B cell (primary cell): ENCODE results near the gene CALD1. TPM values are rescaled to one million over a fixed set of nuclear protein-coding genes. Genes with fewer than 3 reads are reported as not detected.

Experiments used
- ATAC-seq: fragments of 200-7000 bp; cut with Tn5 transposase; one replicate; pipeline ENCODE4 v1.10.0; 2021; ENCODE audit warnings: low read depth, mild to moderate bottlenecking, moderate number of reproducible peaks, moderate library complexity
- CTCF ChIA-PET: fragments of 350-600 bp; sonication (Branson Sonifier 250); formaldehyde crosslinking; loops from one replicate; lab custom pipeline; 2021; ENCODE audit warnings: antibody characterized with exemption, inconsistent platforms; lab: Charles Lee
- POLR2A ChIA-PET: fragments of 350-600 bp; sonication (Branson Sonifier 250); formaldehyde crosslinking; loops from one replicate; lab custom pipeline; 2021; ENCODE audit warnings: antibody characterized with exemption; lab: Charles Lee
- DNase-seq: peaks from one replicate; pipeline ENCODE4 v3.0.0; 2013
- H2AFZ ChIP-seq: 2 replicates; pipeline ENCODE4 v1.6.1; 2012; ENCODE audit warnings: mild to moderate bottlenecking, low read depth, low read length; ENCODE audit not compliant: insufficient read depth, poor library complexity, severe bottlenecking
- H3K27ac ChIP-seq, 2 donors: 1 replicate in 1 of 2; 2 replicates in 1 of 2; pipeline ENCODE4 v1.5.1; 2012 to 2013; ENCODE audit warnings: low read length in 2 of 2, mild to moderate bottlenecking in 2 of 2, moderate library complexity in 1 of 2
- H3K27me3 ChIP-seq, 4 experiments: fragments of 200-600 bp in 1 of 4; sonication (generic) in 1 of 4; replicated peaks in 1 of 4; 1 replicate in 2 of 4; 2 replicates in 2 of 4; pipeline versions ENCODE4 v1.6.1 to v1.7.0; 2013 to 2016; ENCODE audit warnings: low read length in 3 of 4, mild to moderate bottlenecking in 2 of 4, mixed read lengths in 1 of 4, moderate library complexity in 1 of 4; ENCODE audit not compliant: insufficient read depth in 4 of 4, control insufficient read depth in 3 of 4; ENCODE audit errors: control extremely low read depth in 1 of 4
- H3K36me3 ChIP-seq, 2 experiments: replicated peaks in 1 of 2; 1 replicate in 1 of 2; 2 replicates in 1 of 2; pipeline versions ENCODE4 v1.6.1 to v1.7.1; 2013; ENCODE audit warnings: low read length in 1 of 2; ENCODE audit not compliant: insufficient read depth in 2 of 2, control insufficient read depth in 1 of 2; ENCODE audit errors: control extremely low read depth in 1 of 2, extremely low read depth in 1 of 2
- H3K4me1 ChIP-seq, 2 donors: fragments of 200-600 bp in 1 of 2; sonication (generic) in 1 of 2; 1 replicate in 1 of 2; 2 replicates in 1 of 2; pipeline versions ENCODE4 v1.5.1 to v1.6.1; 2013 to 2017; ENCODE audit warnings: low read length in 2 of 2; ENCODE audit not compliant: control insufficient read depth in 2 of 2, insufficient read depth in 2 of 2
- H3K4me2 ChIP-seq: replicated peaks from 2 replicates; pipeline ENCODE3; 2012; ENCODE audit warnings: mild to moderate bottlenecking, low read depth, low read length; ENCODE audit not compliant: poor library complexity, severe bottlenecking
- H3K4me3 ChIP-seq, 5 experiments: fragments of 200-600 bp in 1 of 5; sonication (generic) in 1 of 5; 1 replicate in 3 of 5; 2 replicates in 2 of 5; pipeline versions ENCODE4 v1.5.1 to v1.7.0; 2011 to 2016; ENCODE audit warnings: low read length in 4 of 5, mild to moderate bottlenecking in 4 of 5, low read depth in 2 of 5, control low read depth in 1 of 5, moderate library complexity in 1 of 5; ENCODE audit not compliant: insufficient read depth in 1 of 5; ENCODE audit errors: control extremely low read depth in 1 of 5, extremely low read depth in 1 of 5
- H3K79me2 ChIP-seq: fragments of 200-600 bp; sonication (generic); one replicate; pipeline ENCODE4 v1.6.0; 2016; ENCODE audit warnings: low read length; ENCODE audit not compliant: control insufficient read depth, insufficient read depth
- H3K9ac ChIP-seq: fragments of 200-600 bp; sonication (generic); 2 replicates; pipeline ENCODE4 v1.6.1; 2017; ENCODE audit warnings: mild to moderate bottlenecking, low read length, moderate library complexity
- H3K9me3 ChIP-seq, 3 donors: one replicate each; pipeline versions ENCODE4 v1.6.1 to v1.7.1; 2013; ENCODE audit warnings: low read length in 2 of 3; ENCODE audit not compliant: control insufficient read depth in 2 of 3, insufficient read depth in 1 of 3; ENCODE audit errors: control extremely low read depth in 1 of 3
- H4K20me1 ChIP-seq: 2 replicates; pipeline ENCODE4 v1.6.0; 2012; ENCODE audit warnings: mild to moderate bottlenecking, low read length; ENCODE audit not compliant: insufficient read depth, control insufficient read depth, poor library complexity, severe bottlenecking
- H3K27ac Mint-ChIP-seq: one replicate; pipeline ENCODE4 v1.8.0; 2021; ENCODE audit warnings: mixed read lengths
- H3K27me3 Mint-ChIP-seq: one replicate; pipeline ENCODE4 v1.8.0; 2021; ENCODE audit warnings: mixed read lengths
- H3K4me1 Mint-ChIP-seq: one replicate; pipeline ENCODE4 v1.8.0; 2021; ENCODE audit warnings: mixed read lengths
- H3K4me3 Mint-ChIP-seq: one replicate; pipeline ENCODE4 v1.8.0; 2021; ENCODE audit warnings: mixed read lengths
- H3K9me3 Mint-ChIP-seq: one replicate; pipeline ENCODE4 v1.8.0; 2022; ENCODE audit warnings: mixed read lengths; ENCODE audit not compliant: insufficient read depth
- EZH2 ChIP-seq: IDR thresholded peaks from 2 replicates; pipeline ENCODE4 v1.6.1; 2012; ENCODE audit warnings: borderline replicate concordance, low read depth, mild to moderate bottlenecking, moderate library complexity, low read length; ENCODE audit not compliant: insufficient read depth, poor library complexity, severe bottlenecking
- WGBS: methylation state at CpG from one replicate; pipeline ENCODE4 v1.1.5; 2013; ENCODE audit warnings: missing lambda C conversion rate; ENCODE audit not compliant: insufficient coverage; 5-methylcytosine and 5-hydroxymethylcytosine counted together
- intact Hi-C: fragments of 100-400 bp; cut with micrococcal nuclease; formaldehyde crosslinking; loops from one replicate; pipeline ENCODE4 v1.10.0; 2022
- polyA plus RNA-seq: library from polyadenylated mRNA; depleted of rRNA; stranded (reverse); fragments of >200 nt; gene quantifications from 2 replicates; pipeline ENCODE4 v1.2.3, GENCODE V29; 2012
- total RNA-seq, 2 donors: library from RNA; stranded (reverse); fragments of 120-200 nt in 1 of 2; gene quantifications; 1 replicate in 1 of 2; 2 replicates in 1 of 2; pipeline versions ENCODE4 v1.2.3 to v1.2.4, GENCODE V29; 2013 to 2022
- TF ChIP-seq, protein P1 (sequence below): fragments of 200-600 bp; IDR thresholded peaks from one replicate; pipeline ENCODE4 v1.8.0; 2022; ENCODE audit warnings: antibody characterized with exemption, mild to moderate bottlenecking

Gene CALD1
- total and polyA plus RNA-seq, 2 donors (not counting 1 experiment from before 2014, with no cell fraction given), result 0.18 to 0.69 TPM

DNA sequence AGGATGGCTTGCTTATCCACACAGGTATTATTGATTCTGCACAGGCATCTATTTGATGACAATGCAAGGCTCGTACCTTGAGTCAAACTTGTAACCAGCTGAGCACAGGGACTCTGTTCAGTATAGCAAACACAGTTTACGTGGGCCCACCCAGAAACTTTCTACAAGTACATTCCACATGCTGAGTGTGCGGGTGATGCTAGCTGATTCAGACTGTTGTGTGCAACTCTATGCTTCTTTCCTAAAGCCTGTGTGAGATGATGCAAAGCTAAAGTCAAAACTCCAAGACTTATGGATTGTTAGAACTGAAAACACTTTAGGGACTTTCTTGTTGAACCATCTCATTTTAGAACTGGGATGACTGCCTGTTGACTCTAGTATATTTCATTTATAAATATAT is 21.5 kb upstream of the CALD1 start:
- ATAC-seq, result no peak
- Histone ChIP-seq H3K4me1 (peaks cover 0 to 4% of the 10 kb centered on the region in 2 donors), H3K27ac (no peak overlapping the region), H3K9ac (no peak overlapping the region), H3K4me2 (no peak overlapping the region), H4K20me1 (no peaks in the 10 kb centered on the region), H3K79me2 (no peaks in the 10 kb centered on the region), H3K9me3 (no peaks in the 10 kb centered on the region), H3K36me3 (no peaks in the 10 kb centered on the region), H3K27me3 (no peaks in the 10 kb centered on the region), H3K4me3 (no peak overlapping the region), H2AFZ (no peak overlapping the region)
- no peak overlapping the region for H3K27ac Mint-ChIP-seq
- 100% methylated on average over 1 of the region's 3 CpGs for WGBS
- POLR2A ChIA-PET, result interaction anchor here (1.1 kb wide), 1 partner anchor 9 kb away, joined by 3 read pairs; no protein-coding TSS in a partner anchor
- intact Hi-C loops, result no loop called here
- H3K4me3 Mint-ChIP-seq, result no peak overlapping the region
- CTCF ChIA-PET, result interaction anchor here (0.6 to 2.2 kb wide), 2 partner anchors 9 to 331 kb away, joined by 4 to 6 read pairs; no protein-coding TSS in a partner anchor
- no peaks in the 10 kb centered on the region for H3K27me3 Mint-ChIP-seq
- H3K4me1 Mint-ChIP-seq, result peaks cover 5% of the 10 kb centered on the region
- no peak for DNase-seq
- no peaks in the 10 kb centered on the region for H3K9me3 Mint-ChIP-seq
- TF ChIP-seq, protein P1, sequence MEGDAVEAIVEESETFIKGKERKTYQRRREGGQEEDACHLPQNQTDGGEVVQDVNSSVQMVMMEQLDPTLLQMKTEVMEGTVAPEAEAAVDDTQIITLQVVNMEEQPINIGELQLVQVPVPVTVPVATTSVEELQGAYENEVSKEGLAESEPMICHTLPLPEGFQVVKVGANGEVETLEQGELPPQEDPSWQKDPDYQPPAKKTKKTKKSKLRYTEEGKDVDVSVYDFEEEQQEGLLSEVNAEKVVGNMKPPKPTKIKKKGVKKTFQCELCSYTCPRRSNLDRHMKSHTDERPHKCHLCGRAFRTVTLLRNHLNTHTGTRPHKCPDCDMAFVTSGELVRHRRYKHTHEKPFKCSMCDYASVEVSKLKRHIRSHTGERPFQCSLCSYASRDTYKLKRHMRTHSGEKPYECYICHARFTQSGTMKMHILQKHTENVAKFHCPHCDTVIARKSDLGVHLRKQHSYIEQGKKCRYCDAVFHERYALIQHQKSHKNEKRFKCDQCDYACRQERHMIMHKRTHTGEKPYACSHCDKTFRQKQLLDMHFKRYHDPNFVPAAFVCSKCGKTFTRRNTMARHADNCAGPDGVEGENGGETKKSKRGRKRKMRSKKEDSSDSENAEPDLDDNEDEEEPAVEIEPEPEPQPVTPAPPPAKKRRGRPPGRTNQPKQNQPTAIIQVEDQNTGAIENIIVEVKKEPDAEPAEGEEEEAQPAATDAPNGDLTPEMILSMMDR, result no peak
- TF ChIP-seq EZH2, result no peak

DNA sequence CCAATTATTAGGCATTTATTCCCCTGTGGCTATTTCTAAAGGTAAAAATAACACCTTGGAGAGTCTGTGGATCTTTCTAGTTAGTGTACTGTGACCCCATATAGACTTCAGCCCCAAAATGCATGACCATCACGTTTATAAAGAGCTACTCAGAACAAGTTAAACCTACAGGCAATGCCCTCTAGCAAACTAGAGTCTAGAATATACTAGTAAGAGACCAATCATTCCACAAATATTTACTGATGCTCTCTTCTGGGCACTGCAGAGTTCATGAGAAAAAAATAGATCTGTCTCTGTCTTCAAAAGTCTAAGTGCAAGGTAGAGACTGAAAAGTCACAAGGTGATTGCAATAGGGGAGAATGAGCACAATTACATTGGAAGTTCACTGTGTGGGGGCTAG is 20.5 kb upstream of the CALD1 start:
- Histone ChIP-seq H3K36me3 (no peaks in the 10 kb centered on the region), H3K79me2 (no peaks in the 10 kb centered on the region), H3K9ac (no peak overlapping the region), H2AFZ (no peak overlapping the region), H3K27me3 (no peaks in the 10 kb centered on the region), H3K4me1 (peaks cover 0 to 4% of the 10 kb centered on the region in 2 donors), H3K4me3 (no peak overlapping the region), H3K9me3 (no peaks in the 10 kb centered on the region), H3K27ac (no peak overlapping the region), H4K20me1 (no peaks in the 10 kb centered on the region), H3K4me2 (no peak overlapping the region)
- no peak for ATAC-seq
- H3K4me3 Mint-ChIP-seq, result no peak overlapping the region
- TF ChIP-seq, protein P1, result no peak
- TF ChIP-seq EZH2, result no peak
- H3K27me3 Mint-ChIP-seq, result no peaks in the 10 kb centered on the region
- no CpG with 5 or more reads among the region's 1 CpG for WGBS
- POLR2A ChIA-PET, result interaction anchor here (1.1 kb wide), 1 partner anchor 8 kb away, joined by 3 read pairs; no protein-coding TSS in a partner anchor
- no peak overlapping the region for H3K27ac Mint-ChIP-seq
- CTCF ChIA-PET, result interaction anchor here (2.2 kb wide), 1 partner anchor 8 kb away, joined by 6 read pairs; no protein-coding TSS in a partner anchor
- DNase-seq, result no peak
- H3K4me1 Mint-ChIP-seq, result peaks cover 5% of the 10 kb centered on the region
- intact Hi-C loops, result no loop called here
- H3K9me3 Mint-ChIP-seq, result no peaks in the 10 kb centered on the region
